Fibroblast of skin of left biceps (primary cell): Measurements from ENCODE around the gene RRP1B.

Experiments used
- DNase-seq, 2 experiments: peaks; one replicate each; pipeline ENCODE4 v3.0.0-alpha.2; 2013; ENCODE audit warnings: low read depth in 2 of 2

The RRP1B gene

GRCh38 chr21:43743947-43744346, 84.6 kb downstream of the RRP1B start:
- no peak for DNase-seq

- DNase-seq: no peak
Observed at GRCh38 chr21:43744725-43745124, 85.4 kb downstream of the RRP1B start.
